ENCODE data around the gene SNX11. TPM values are rescaled to one million over a fixed set of nuclear protein-coding genes. Genes with fewer than 3 reads are reported as not detected.

The SNX11 gene
- total and polyA plus RNA-seq, 2 of the 8 experiments (the other 6 are each of a cell fraction or from before 2014, with no cell fraction given), result 21.1 to 21.4 TPM

GRCh38 chr17:48058393-48059124 lies 49.0 kb upstream of the SNX11 start:
- CTCF ChIA-PET (ENCODE audit: partially characterized antibody), result interaction anchor here (0.7 to 14.5 kb wide), 9 partner anchors 10 to 87 kb away, joined by 3 to 203 read pairs (median 11); partner anchors contain the start of genes CDK5RAP3 and NFE2L1
- peaks cover 33 to 74% (median 56%) of the 10 kb centered on the region in 4 experiments for H3K36me3 ChIP-seq (ENCODE audit: control insufficient read depth in 2 of 4, insufficient read depth in 4 of 4, low read length in 3 of 4)
- no peak for FAIRE-seq
- TF ChIP-seq NRF1 (IDR thresholded peaks at IDR 0.05; ENCODE audit: low read depth, low read length) (no peak), RXRA (IDR thresholded peaks at IDR 0.05; ENCODE audit: insufficient read depth, low read depth, low read length) (no peak), SIRT6 (IDR thresholded peaks at IDR 0.05; ENCODE audit: low read length) (no peak), FOSL1 (IDR thresholded peaks at IDR 0.05; ENCODE audit: insufficient read depth, low read depth, low read length) (no peak), CREB1 (IDR thresholded peaks at IDR 0.05) (no peak), GTF2F1 (IDR thresholded peaks at IDR 0.05; ENCODE audit: borderline replicate concordance, low read depth, low read length) (no peak), KDM1A (IDR thresholded peaks at IDR 0.05; ENCODE audit: borderline replicate concordance, low read length) (no peak), SP4 (IDR thresholded peaks at IDR 0.05; ENCODE audit: low read length) (no peak), RAD21 (IDR thresholded peaks at IDR 0.05 in 1 of 2, conservative IDR thresholded peaks at IDR 0.05 in 1 of 2; ENCODE audit: low read depth in 2 of 2, low read length in 2 of 2) (no peak), EP300 (IDR thresholded peaks at IDR 0.05; ENCODE audit: borderline replicate concordance in 1 of 2, low read depth in 2 of 2, low read length in 2 of 2) (no peak), PHF8 (conservative IDR thresholded peaks at IDR 0.05; ENCODE audit: low read depth, low read length) (no peak), YY1 (IDR thresholded peaks at IDR 0.05; ENCODE audit: low read depth, low read length) (no peak)

More at GRCh38 chr17:48058393-48059124, 49.0 kb upstream of the SNX11 start:
- Histone ChIP-seq H3K9me3 (ENCODE audit: insufficient read depth in 2 of 2, low read depth in 1 of 2, low read length in 1 of 2) (no peaks in the 10 kb centered on the region), H3K4me3 (ENCODE audit: extremely low read depth in 1 of 4, insufficient read depth in 2 of 4, low read depth in 3 of 4, low read length in 4 of 4) (no peak overlapping the region), H3K27ac (ENCODE audit: low read depth, low read length) (0 out of 2 replicates have a peak overlapping the region, but pooled peaks have one; percentile 7), H2AK5ac (ENCODE audit: low read depth, low read length) (no peak overlapping the region), H3K23me2 (ENCODE audit: low read depth, low read length) (peaks cover 6% of the 10 kb centered on the region; the same call in 1 of the 2 replicates), H4K20me1 (replicated peaks in 1 of 2; ENCODE audit: control insufficient read depth in 1 of 2, insufficient read depth in 2 of 2, low read length in 2 of 2) (peaks cover 10 to 23% of the 10 kb centered on the region in 2 experiments), H4K91ac (replicated peaks; ENCODE audit: insufficient read length, low read length) (no peak overlapping the region), H2AFZ (ENCODE audit: low read length) (no peak overlapping the region), H2BK5ac (ENCODE audit: low read depth, low read length) (peak overlapping the region; percentile 60; the same call in 1 of the 2 replicates), H3K4ac (replicated peaks; ENCODE audit: insufficient read length, low read depth, low read length) (no peak overlapping the region), H3K18ac (ENCODE audit: extremely low read depth, low read length) (no peak overlapping the region), H3K79me2 (ENCODE audit: control insufficient read depth in 1 of 2, insufficient read depth in 2 of 2, low read length in 2 of 2) (peaks cover 0 to 55% of the 10 kb centered on the region in 2 experiments; a peak in 2 of 4 replicates), H2BK20ac (ENCODE audit: low read length) (no peak overlapping the region), H4K5ac (ENCODE audit: insufficient read length, low read depth, low read length) (no peak overlapping the region), H3K27me3 (replicated peaks in 1 of 4; ENCODE audit: control insufficient read depth in 3 of 4, extremely low read depth in 1 of 4, insufficient read depth in 3 of 4, low read length in 3 of 4) (no peaks in the 10 kb centered on the region), H3K9ac (replicated peaks in 1 of 4; ENCODE audit: extremely low read depth in 1 of 4, low read depth in 3 of 4, low read length in 3 of 4) (no peak overlapping the region; a peak in 2 of 7 replicates), H3K4me2 (ENCODE audit: insufficient read depth in 1 of 2, low read depth in 2 of 2, low read length in 2 of 2) (no peak overlapping the region; a peak in 2 of 4 replicates), H2BK12ac (ENCODE audit: low read depth, low read length) (no peak overlapping the region; the same call in 1 of the 2 replicates), H2BK15ac (ENCODE audit: low read length) (no peak overlapping the region), H4K8ac (ENCODE audit: extremely low read depth, insufficient read depth, low read length) (peak overlapping the region; percentile 31), H3K14ac (ENCODE audit: insufficient read length) (no peak overlapping the region), H2BK120ac (replicated peaks; ENCODE audit: low read depth, low read length) (no peak overlapping the region), H3K4me1 (replicated peaks in 1 of 4; ENCODE audit: control insufficient read depth in 3 of 4, insufficient read depth in 4 of 4, low read length in 3 of 4) (peaks cover 4 to 26% (median 17%) of the 10 kb centered on the region in 4 experiments), H3K23ac (ENCODE audit: insufficient read length) (no peak overlapping the region), H3K56ac (replicated peaks; ENCODE audit: insufficient read length, low read depth, low read length) (no peak overlapping the region), H3K79me1 (ENCODE audit: low read depth, low read length) (peaks cover 17% of the 10 kb centered on the region)
- POLR2A ChIA-PET (ENCODE audit: partially characterized antibody), result interaction anchor here (1.0 to 41.8 kb wide), 9 partner anchors 7 to 129 kb away, joined by 3 to 1227 read pairs (median 9); partner anchors contain the start of genes CBX1, COPZ2, NFE2L1 and SNX11
- DNase-seq (ENCODE audit: low read depth in 1 of 2, low spot score in 2 of 2), result no peak
- WGBS, 2 experiments (ENCODE audit: extremely low coverage in 1 of 2, insufficient coverage in 1 of 2, insufficient read length in 1 of 2, insufficient replicate concordance in 2 of 2, low coverage in 1 of 2, low lambda C conversion rate in 2 of 2, missing lambda C conversion rate in 1 of 2), result 89% methylated on average over 11 of the region's 11 CpGs; no CpG with 5 or more reads in 1 of the 2 experiments
